Calu3 (cell line): ENCODE data around the gene SLC36A4. TPM values are rescaled to one million over a fixed set of nuclear protein-coding genes. Genes with fewer than 3 reads are reported as not detected.
A peak's percentile ranks its signal among the peaks of the same experiment; 100 is the strongest.

Experiments used
- BruUV-seq: library from RNA; stranded (reverse); fragments of 400-500 nt; replicated peaks from 2 replicates; lab custom pipeline; 2021; lab: Mats Ljungman, UMichigan
- CTCF ChIA-PET: fragments of 300-600 bp; sonication (Branson Sonifier 250); formaldehyde crosslinking; loops from one replicate; lab custom pipeline; 2022; ENCODE audit warnings: antibody characterized with exemption; lab: Charles Lee
- DNase-seq: peaks from one replicate; pipeline ENCODE4 v3.0.0; 2022
- H3K27ac Mint-ChIP-seq: one replicate; pipeline ENCODE4 v1.8.0; 2022; ENCODE audit warnings: mixed read lengths; ENCODE audit not compliant: unreplicated experiment
- H3K27me3 Mint-ChIP-seq: one replicate; pipeline ENCODE4 v1.8.0; 2022; ENCODE audit warnings: mixed read lengths; ENCODE audit not compliant: unreplicated experiment
- H3K36me3 Mint-ChIP-seq: one replicate; pipeline ENCODE4 v1.8.0; 2022; ENCODE audit warnings: mild to moderate bottlenecking, moderate library complexity, mixed read lengths; ENCODE audit not compliant: insufficient read depth, unreplicated experiment
- H3K4me1 Mint-ChIP-seq: one replicate; pipeline ENCODE4 v1.8.0; 2022; ENCODE audit warnings: mild to moderate bottlenecking, low read depth, mixed read lengths; ENCODE audit not compliant: unreplicated experiment
- H3K4me3 Mint-ChIP-seq: one replicate; pipeline ENCODE4 v1.8.0; 2022; ENCODE audit warnings: mild to moderate bottlenecking, low read depth, moderate library complexity, mixed read lengths; ENCODE audit not compliant: unreplicated experiment
- H3K9me3 Mint-ChIP-seq: one replicate; pipeline ENCODE4 v1.8.0; 2022; ENCODE audit warnings: low read depth, mixed read lengths; ENCODE audit not compliant: unreplicated experiment
- CTCF ChIP-seq: fragments of 200-600 bp; IDR thresholded peaks from one replicate; pipeline ENCODE4 v1.8.0; 2022; ENCODE audit warnings: antibody characterized with exemption; ENCODE audit not compliant: unreplicated experiment
- intact Hi-C: fragments of 100-400 bp; cut with micrococcal nuclease; formaldehyde crosslinking; loops from one replicate; pipeline ENCODE4 v1.10.0; 2022; ENCODE audit not compliant: unreplicated experiment
- total RNA-seq: library from RNA; stranded (reverse); gene quantifications from 2 replicates; pipeline ENCODE4 v1.2.3, GENCODE V29; 2022

SLC36A4 gene
- total RNA-seq, 1 experiment from 2014 or later, result 12.4 TPM

- no peaks in the 10 kb centered on the region for H3K36me3 Mint-ChIP-seq
- H3K9me3 Mint-ChIP-seq, result peaks cover 3% of the 10 kb centered on the region
- H3K4me3 Mint-ChIP-seq, result no peak overlapping the region
- no peak for TF ChIP-seq CTCF
- no peak overlapping the region for H3K27ac Mint-ChIP-seq
- CTCF ChIA-PET, result no interaction called here
- BruUV-seq, result no TSS peak
- intact Hi-C loops, result no loop called here
- no peak for DNase-seq
- no peaks in the 10 kb centered on the region for H3K27me3 Mint-ChIP-seq
- no peaks in the 10 kb centered on the region for H3K4me1 Mint-ChIP-seq
Observed at GRCh38 chr11:93208663-93209270, 11.0 kb upstream of the SLC36A4 start.

GRCh38 chr11:93199616-93200015 is 1.8 kb upstream of the SLC36A4 start:
- Mint-ChIP-seq H3K4me1 (peaks cover 8% of the 10 kb centered on the region), H3K27me3 (no peaks in the 10 kb centered on the region), H3K36me3 (peaks cover 15% of the 10 kb centered on the region), H3K4me3 (no peak overlapping the region), H3K9me3 (no peaks in the 10 kb centered on the region), H3K27ac (no peak overlapping the region)
- BruUV-seq, result no TSS peak
- CTCF ChIA-PET, result no interaction called here
- no peak for DNase-seq
- intact Hi-C loops, result no loop called here
- TF ChIP-seq CTCF, result no peak

- no peak for TF ChIP-seq CTCF
- Mint-ChIP-seq H3K27me3 (no peaks in the 10 kb centered on the region), H3K27ac (no peak overlapping the region), H3K36me3 (peaks cover 15% of the 10 kb centered on the region), H3K4me3 (peak overlapping the region; percentile 85), H3K4me1 (peaks cover 8% of the 10 kb centered on the region), H3K9me3 (no peaks in the 10 kb centered on the region)
- no peak for DNase-seq
- CTCF ChIA-PET, result no interaction called here
- TSS peak; percentile 51 for BruUV-seq
- intact Hi-C loops, result no loop called here
Observed at GRCh38 chr11:93198215-93198845, 539 bp upstream of the SLC36A4 start.

GRCh38 chr11:93196816-93197379 is 893 bp downstream of the SLC36A4 start:
- intact Hi-C loops, result no loop called here
- no peaks in the 10 kb centered on the region for H3K9me3 Mint-ChIP-seq
- BruUV-seq, result TSS peak; percentile 60
- CTCF ChIA-PET, result no interaction called here
- peaks cover 8% of the 10 kb centered on the region for H3K4me1 Mint-ChIP-seq
- H3K4me3 Mint-ChIP-seq, result peak overlapping the region; percentile 85
- peaks cover 15% of the 10 kb centered on the region for H3K36me3 Mint-ChIP-seq
- peak overlapping the region; percentile 93 for H3K27ac Mint-ChIP-seq
- no peaks in the 10 kb centered on the region for H3K27me3 Mint-ChIP-seq
- DNase-seq, result no peak
- TF ChIP-seq CTCF, result no peak
